ENCODE results near the gene CYSLTR2. TPM values are rescaled to one million over a fixed set of nuclear protein-coding genes. Genes with fewer than 3 reads are reported as not detected.

CYSLTR2 gene
- total and polyA plus RNA-seq, 2 donors from 2014 or later: 1.2 to 1.4 TPM

DNA sequence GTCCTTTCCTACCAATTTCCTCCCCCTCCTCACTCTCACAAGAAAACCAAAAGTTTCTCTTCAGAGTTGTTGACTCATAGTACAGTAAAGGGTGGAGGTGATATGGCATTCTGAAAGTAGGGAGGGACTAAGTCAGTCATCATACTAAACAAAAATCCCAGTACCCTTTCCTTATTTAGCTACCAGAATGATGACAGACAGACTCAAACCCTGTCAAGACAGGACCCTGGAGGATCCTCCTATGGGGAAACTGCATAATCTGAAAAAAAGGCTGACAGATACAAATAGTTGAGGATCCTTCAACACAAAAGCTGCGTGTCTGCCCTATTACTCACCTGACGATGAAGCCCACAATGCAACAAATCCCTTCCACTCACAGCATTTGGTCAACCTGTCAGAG, 55.5 kb downstream of the CYSLTR2 start:
- Histone ChIP-seq H3K27me3 (ENCODE audit: control insufficient read depth, insufficient read depth, low read length) (no peaks in the 10 kb centered on the region), H3K27ac (ENCODE audit: low read depth in 2 of 2, low read length in 2 of 2) (no peak overlapping the region), H3K4me3 (ENCODE audit: low read length in 3 of 3) (no peak overlapping the region), H3K36me3 (ENCODE audit: control insufficient read depth in 2 of 3, insufficient read depth in 3 of 3, low read length in 3 of 3) (no peaks in the 10 kb centered on the region), H3K4me1 (ENCODE audit: control insufficient read depth in 2 of 3, insufficient read depth in 2 of 3, low read depth in 1 of 3, low read length in 3 of 3) (no peaks in the 10 kb centered on the region), H3K9ac (ENCODE audit: low read length in 3 of 3) (no peak overlapping the region), H3K9me3 (ENCODE audit: control insufficient read depth in 2 of 3, insufficient read depth in 1 of 3, low read length in 3 of 3) (no peaks in the 10 kb centered on the region)
- FAIRE-seq (no peak), DNase-seq (no peak)
- intact Hi-C loops (cut with DNase I): no loop called here
- TF ChIP-seq, protein P1, sequence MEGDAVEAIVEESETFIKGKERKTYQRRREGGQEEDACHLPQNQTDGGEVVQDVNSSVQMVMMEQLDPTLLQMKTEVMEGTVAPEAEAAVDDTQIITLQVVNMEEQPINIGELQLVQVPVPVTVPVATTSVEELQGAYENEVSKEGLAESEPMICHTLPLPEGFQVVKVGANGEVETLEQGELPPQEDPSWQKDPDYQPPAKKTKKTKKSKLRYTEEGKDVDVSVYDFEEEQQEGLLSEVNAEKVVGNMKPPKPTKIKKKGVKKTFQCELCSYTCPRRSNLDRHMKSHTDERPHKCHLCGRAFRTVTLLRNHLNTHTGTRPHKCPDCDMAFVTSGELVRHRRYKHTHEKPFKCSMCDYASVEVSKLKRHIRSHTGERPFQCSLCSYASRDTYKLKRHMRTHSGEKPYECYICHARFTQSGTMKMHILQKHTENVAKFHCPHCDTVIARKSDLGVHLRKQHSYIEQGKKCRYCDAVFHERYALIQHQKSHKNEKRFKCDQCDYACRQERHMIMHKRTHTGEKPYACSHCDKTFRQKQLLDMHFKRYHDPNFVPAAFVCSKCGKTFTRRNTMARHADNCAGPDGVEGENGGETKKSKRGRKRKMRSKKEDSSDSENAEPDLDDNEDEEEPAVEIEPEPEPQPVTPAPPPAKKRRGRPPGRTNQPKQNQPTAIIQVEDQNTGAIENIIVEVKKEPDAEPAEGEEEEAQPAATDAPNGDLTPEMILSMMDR (IDR thresholded peaks at IDR 0.05; ENCODE audit: borderline replicate concordance, extremely low read depth, insufficient read depth): no peak

DNA sequence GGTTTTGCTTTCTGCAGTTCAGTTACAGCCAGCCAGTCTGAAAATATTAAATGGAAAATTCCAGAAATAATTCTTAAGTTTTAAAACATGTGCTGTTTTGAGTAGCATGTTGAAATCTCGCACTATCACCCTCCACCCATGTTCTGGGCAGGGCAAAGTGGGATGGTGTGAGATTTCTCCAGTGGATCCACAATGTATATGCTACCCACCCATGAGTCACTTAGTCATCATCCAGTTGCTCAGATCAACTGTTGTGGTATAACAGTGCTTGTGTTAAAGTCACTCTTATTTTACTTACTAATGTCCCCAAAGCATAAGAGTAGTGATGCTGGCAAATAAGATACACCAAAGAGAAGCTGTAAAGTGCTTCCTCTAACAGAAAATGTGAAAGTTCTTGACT, 56.4 kb downstream of the CYSLTR2 start:
- no peaks in the 10 kb centered on the region for H3K36me3 ChIP-seq (ENCODE audit: control insufficient read depth in 2 of 3, insufficient read depth in 3 of 3, low read length in 3 of 3)
- TF ChIP-seq, protein P1 (IDR thresholded peaks at IDR 0.05; ENCODE audit: borderline replicate concordance, extremely low read depth, insufficient read depth): no peak
- no peak overlapping the region for H3K4me3 ChIP-seq (ENCODE audit: low read length in 3 of 3)
- H3K27me3 ChIP-seq (ENCODE audit: control insufficient read depth, insufficient read depth, low read length): no peaks in the 10 kb centered on the region
- intact Hi-C loops (cut with DNase I): no loop called here
- FAIRE-seq: no peak
- no peak overlapping the region for H3K9ac ChIP-seq (ENCODE audit: low read length in 3 of 3)
- no peak for DNase-seq
- H3K27ac ChIP-seq (ENCODE audit: low read depth in 2 of 2, low read length in 2 of 2): no peak overlapping the region
- no peaks in the 10 kb centered on the region for H3K9me3 ChIP-seq (ENCODE audit: control insufficient read depth in 2 of 3, insufficient read depth in 1 of 3, low read length in 3 of 3)
- no peaks in the 10 kb centered on the region for H3K4me1 ChIP-seq (ENCODE audit: control insufficient read depth in 2 of 3, insufficient read depth in 2 of 3, low read depth in 1 of 3, low read length in 3 of 3)

DNA sequence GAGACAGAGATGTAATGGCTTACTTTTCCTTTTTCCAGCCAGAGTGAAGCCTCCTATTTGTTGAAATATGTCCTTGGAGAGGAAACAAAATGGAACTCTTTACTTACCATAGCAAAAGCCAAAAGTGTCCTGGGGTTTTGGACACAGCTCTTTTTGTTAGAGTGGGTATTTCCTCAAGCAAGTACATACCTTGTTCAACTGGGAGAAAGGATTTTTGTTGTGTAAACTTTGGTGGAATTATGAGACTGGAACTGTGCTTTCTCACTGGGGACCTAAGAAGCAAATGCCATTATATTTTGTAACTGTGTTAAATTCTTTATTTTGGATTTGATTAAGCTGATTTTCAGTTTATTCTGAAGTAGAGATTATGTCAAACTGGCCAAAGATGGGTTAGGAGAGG, 58.4 kb downstream of the CYSLTR2 start:
- intact Hi-C loops (cut with DNase I): no loop called here
- no peaks in the 10 kb centered on the region for H3K4me1 ChIP-seq (ENCODE audit: control insufficient read depth in 2 of 3, insufficient read depth in 2 of 3, low read depth in 1 of 3, low read length in 3 of 3)
- no peak overlapping the region for H3K27ac ChIP-seq (ENCODE audit: low read depth in 2 of 2, low read length in 2 of 2)
- no peak overlapping the region for H3K9ac ChIP-seq (ENCODE audit: low read length in 3 of 3)
- no peak overlapping the region for H3K4me3 ChIP-seq (ENCODE audit: low read length in 3 of 3)
- DNase-seq (no peak), FAIRE-seq (no peak)
- no peaks in the 10 kb centered on the region for H3K27me3 ChIP-seq (ENCODE audit: control insufficient read depth, insufficient read depth, low read length)
- H3K36me3 ChIP-seq (ENCODE audit: control insufficient read depth in 2 of 3, insufficient read depth in 3 of 3, low read length in 3 of 3): no peaks in the 10 kb centered on the region
- H3K9me3 ChIP-seq (ENCODE audit: control insufficient read depth in 2 of 3, insufficient read depth in 1 of 3, low read length in 3 of 3): peaks cover 0 to 7% (median 0%) of the 10 kb centered on the region in 3 donors
- TF ChIP-seq, protein P1 (IDR thresholded peaks at IDR 0.05; ENCODE audit: borderline replicate concordance, extremely low read depth, insufficient read depth): no peak

DNA sequence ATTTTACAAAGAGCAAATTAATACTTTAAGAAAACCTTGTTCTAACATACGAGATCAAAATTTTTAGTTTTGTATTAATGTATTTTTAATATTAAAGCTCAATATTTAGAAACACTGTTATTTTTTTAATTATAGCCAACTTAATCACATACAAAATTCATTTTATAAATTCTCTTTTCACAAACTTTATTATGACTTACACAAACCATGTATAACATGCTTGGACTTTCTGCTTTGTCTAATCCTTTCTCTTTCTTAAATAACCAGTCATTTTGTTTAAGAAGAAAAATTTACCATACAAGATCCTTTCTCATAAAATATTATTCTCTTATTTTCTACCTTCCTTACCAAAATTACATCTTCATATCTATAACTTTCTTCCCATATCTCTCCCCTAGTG, 62.2 kb downstream of the CYSLTR2 start:
- H3K4me1 ChIP-seq (ENCODE audit: control insufficient read depth in 2 of 3, insufficient read depth in 2 of 3, low read depth in 1 of 3, low read length in 3 of 3): no peaks in the 10 kb centered on the region
- H3K9me3 ChIP-seq (ENCODE audit: control insufficient read depth in 2 of 3, insufficient read depth in 1 of 3, low read length in 3 of 3): peaks cover 0 to 16% (median 4%) of the 10 kb centered on the region in 3 donors
- H3K27ac ChIP-seq (ENCODE audit: low read depth in 2 of 2, low read length in 2 of 2): no peak overlapping the region
- H3K36me3 ChIP-seq (ENCODE audit: control insufficient read depth in 2 of 3, insufficient read depth in 3 of 3, low read length in 3 of 3): no peaks in the 10 kb centered on the region
- no peak for DNase-seq
- TF ChIP-seq, protein P1 (IDR thresholded peaks at IDR 0.05; ENCODE audit: borderline replicate concordance, extremely low read depth, insufficient read depth): no peak
- peak; percentile 81 for FAIRE-seq
- H3K27me3 ChIP-seq (ENCODE audit: control insufficient read depth, insufficient read depth, low read length): no peaks in the 10 kb centered on the region
- intact Hi-C loops (cut with DNase I): no loop called here
- H3K9ac ChIP-seq (ENCODE audit: low read length in 3 of 3): no peak overlapping the region
- no peak overlapping the region for H3K4me3 ChIP-seq (ENCODE audit: low read length in 3 of 3)

All from kidney (tissue), 14 donors.